Vagina (tissue), 2 donors: Measurements from ENCODE around the gene ACSF2.

Source experiments
- POLR2A ChIP-seq, 2 donors: fragments of 450-650 bp; IDR thresholded peaks; one replicate each; pipeline ENCODE4 v1.6.1; 2017; ENCODE audit warnings: antibody characterized with exemption in 2 of 2, mild to moderate bottlenecking in 2 of 2, moderate library complexity in 2 of 2
- POLR2AphosphoS5 ChIP-seq, 2 donors: sonication (generic); formaldehyde crosslinking; IDR thresholded peaks; one replicate each; pipeline ENCODE4 v1.9.0; 2017; ENCODE audit warnings: antibody characterized with exemption in 2 of 2, mild to moderate bottlenecking in 2 of 2, low read depth in 1 of 2; ENCODE audit not compliant: insufficient read depth in 1 of 2
- TF ChIP-seq, protein P1 (sequence below), 3 experiments: fragments of 450-650 bp in 2 of 3; fragments of 200-600 bp in 1 of 3; sonication (generic) in 1 of 3; IDR thresholded peaks; one replicate each; pipeline ENCODE4 v1.5.1; 2017 to 2019; ENCODE audit warnings: antibody characterized with exemption in 3 of 3, mild to moderate bottlenecking in 2 of 3, moderate library complexity in 2 of 3

DNA sequence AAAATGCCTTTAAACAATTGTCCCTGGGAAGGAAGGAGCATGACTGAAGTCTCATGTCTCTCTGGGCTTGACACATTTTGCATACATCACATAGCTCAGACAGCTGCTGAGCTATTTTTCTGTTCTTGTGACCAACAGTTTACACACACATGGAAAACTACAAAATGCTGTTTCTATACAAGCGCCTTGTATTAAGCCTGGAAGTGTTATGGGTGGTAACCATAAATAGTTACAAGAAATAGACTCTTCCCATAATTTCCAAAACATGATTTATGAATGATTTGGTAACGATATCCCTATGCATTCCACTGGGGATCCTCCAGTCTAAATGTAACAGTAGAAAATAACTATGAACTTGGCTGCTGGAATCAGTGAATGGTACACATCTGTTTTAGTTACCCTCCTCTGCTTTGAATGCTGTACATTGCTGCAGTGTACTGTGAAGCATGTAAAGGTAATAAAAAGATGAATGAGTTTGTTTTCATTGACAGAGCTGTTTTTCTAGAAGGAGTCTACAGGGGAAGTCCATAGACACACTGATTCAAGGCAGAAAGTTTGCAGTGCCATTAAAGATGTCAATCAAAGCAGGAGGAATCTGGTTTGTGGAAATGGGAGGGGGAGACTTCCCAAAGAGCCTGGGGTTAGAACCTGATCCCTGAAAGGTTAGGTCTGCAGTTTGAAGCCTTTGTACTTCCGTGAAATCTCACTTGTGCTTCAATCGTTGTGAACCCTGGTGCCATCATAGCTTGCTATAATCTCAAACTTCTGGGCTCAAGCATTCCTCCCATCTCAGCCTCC lies 5.0 kb downstream of the ACSF2 start:
- TF ChIP-seq, protein P1, sequence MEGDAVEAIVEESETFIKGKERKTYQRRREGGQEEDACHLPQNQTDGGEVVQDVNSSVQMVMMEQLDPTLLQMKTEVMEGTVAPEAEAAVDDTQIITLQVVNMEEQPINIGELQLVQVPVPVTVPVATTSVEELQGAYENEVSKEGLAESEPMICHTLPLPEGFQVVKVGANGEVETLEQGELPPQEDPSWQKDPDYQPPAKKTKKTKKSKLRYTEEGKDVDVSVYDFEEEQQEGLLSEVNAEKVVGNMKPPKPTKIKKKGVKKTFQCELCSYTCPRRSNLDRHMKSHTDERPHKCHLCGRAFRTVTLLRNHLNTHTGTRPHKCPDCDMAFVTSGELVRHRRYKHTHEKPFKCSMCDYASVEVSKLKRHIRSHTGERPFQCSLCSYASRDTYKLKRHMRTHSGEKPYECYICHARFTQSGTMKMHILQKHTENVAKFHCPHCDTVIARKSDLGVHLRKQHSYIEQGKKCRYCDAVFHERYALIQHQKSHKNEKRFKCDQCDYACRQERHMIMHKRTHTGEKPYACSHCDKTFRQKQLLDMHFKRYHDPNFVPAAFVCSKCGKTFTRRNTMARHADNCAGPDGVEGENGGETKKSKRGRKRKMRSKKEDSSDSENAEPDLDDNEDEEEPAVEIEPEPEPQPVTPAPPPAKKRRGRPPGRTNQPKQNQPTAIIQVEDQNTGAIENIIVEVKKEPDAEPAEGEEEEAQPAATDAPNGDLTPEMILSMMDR (IDR thresholded peaks at IDR 0.05), result no peak
- TF ChIP-seq POLR2AphosphoS5 (IDR thresholded peaks at IDR 0.05; ENCODE audit: insufficient read depth in 1 of 2, low read depth in 1 of 2) (no peak), POLR2A (IDR thresholded peaks at IDR 0.05) (no peak)
